GM18858 (cell line): ENCODE data around the gene ERICH2.
"Not testable (repeated sequence)": the region's sequence is repeated elsewhere in the genome, so short reads cannot be mapped to it uniquely, and the experiment has no call there.

Experiments used
- ATAC-seq: cut with Tn5 transposase; IDR thresholded peaks from one replicate; pipeline ENCODE4 v1.9.1; 2021; ENCODE audit not compliant: unreplicated experiment

ERICH2 gene

GRCh38 chr2:170770008-170770605, at the start of gene ERICH2:
TSS of gene ERICH2 (plus strand) at chr2:170770378. CDS start at chr2:170770682, 304 bp downstream.
- no peak for ATAC-seq

- ATAC-seq: no peak
These were observed 48.5 kb upstream of the ERICH2 start for GRCh38 chr2:170721678-170722077.

- ATAC-seq: no peak
These were observed 47.9 kb upstream of the ERICH2 start for GRCh38 chr2:170722301-170722700.

GRCh38 chr2:170723446-170723958, 46.7 kb upstream of the ERICH2 start:
- ATAC-seq: no peak

- ATAC-seq: no peak
These were observed 36.2 kb upstream of the ERICH2 start for GRCh38 chr2:170733798-170734600.

- ATAC-seq: not testable (repeated sequence)
These were observed 35.6 kb upstream of the ERICH2 start for GRCh38 chr2:170734601-170735000.

- ATAC-seq: no peak
These were observed 33.5 kb upstream of the ERICH2 start for GRCh38 chr2:170736628-170737027.

- ATAC-seq: no peak
These were observed 32.8 kb upstream of the ERICH2 start for GRCh38 chr2:170737406-170737805.

- no peak for ATAC-seq
These were observed 32.4 kb upstream of the ERICH2 start for GRCh38 chr2:170737821-170738220.

GRCh38 chr2:170739048-170739447, 31.1 kb upstream of the ERICH2 start:
- no peak for ATAC-seq

- no peak for ATAC-seq
These were observed 30.6 kb upstream of the ERICH2 start for GRCh38 chr2:170739507-170740046.

GRCh38 chr2:170740660-170741059, 29.5 kb upstream of the ERICH2 start:
- no peak for ATAC-seq

GRCh38 chr2:170742000-170742399, 28.2 kb upstream of the ERICH2 start:
- ATAC-seq: no peak

- no peak for ATAC-seq
These were observed 27.2 kb upstream of the ERICH2 start for GRCh38 chr2:170742896-170743529.

- no peak for ATAC-seq
These were observed 26.5 kb upstream of the ERICH2 start for GRCh38 chr2:170743530-170744239.

- no peak for ATAC-seq
These were observed 25.8 kb upstream of the ERICH2 start for GRCh38 chr2:170744248-170745002.

- ATAC-seq: no peak
These were observed 24.9 kb upstream of the ERICH2 start for GRCh38 chr2:170745305-170745704.

GRCh38 chr2:170747921-170748320, 22.3 kb upstream of the ERICH2 start:
- ATAC-seq: no peak

- not testable (repeated sequence) for ATAC-seq
These were observed 18.6 kb upstream of the ERICH2 start for GRCh38 chr2:170751555-170751954.

- ATAC-seq: no peak
These were observed 8.6 kb upstream of the ERICH2 start for GRCh38 chr2:170761572-170761971.
